ENCODE results near the gene RRM2. TPM values are rescaled to one million over a fixed set of nuclear protein-coding genes. Genes with fewer than 3 reads are reported as not detected.

Gene RRM2
- total RNA-seq, 1 experiment from 2014 or later, result 129 TPM

DNA sequence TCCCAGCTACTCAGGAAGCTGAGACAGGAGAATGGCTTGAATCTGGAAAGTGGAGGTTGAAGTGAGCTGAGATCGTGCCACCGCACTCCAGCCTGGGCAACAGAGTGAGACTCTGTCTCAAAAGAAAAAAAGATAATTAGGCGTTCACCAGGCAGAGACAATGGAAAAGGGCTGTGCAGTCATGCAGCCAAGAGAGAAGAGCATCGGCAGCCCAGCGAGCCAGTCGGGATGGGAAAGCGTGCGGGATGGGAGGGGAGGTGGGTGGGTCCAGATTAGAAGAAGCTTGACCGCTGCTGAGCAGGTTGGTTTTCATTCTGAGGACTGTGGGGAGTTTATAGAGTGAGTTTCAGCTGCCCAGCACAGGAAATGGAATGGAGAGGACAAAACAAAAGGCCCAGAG lies 27.4 kb upstream of the RRM2 start:
- Mint-ChIP-seq H3K27me3 (ENCODE audit: low read depth) (peaks cover 8% of the 10 kb centered on the region), H3K4me1 (peaks cover 31% of the 10 kb centered on the region), H3K36me3 (no peaks in the 10 kb centered on the region), H3K27ac (no peak overlapping the region), H3K9me3 (peaks cover 10% of the 10 kb centered on the region), H3K4me3 (no peak overlapping the region)
- no peak for ATAC-seq
- ChIA-PET POLR2A (interaction anchor here (0.8 kb wide), 1 partner anchor 16 kb away, joined by 3 read pairs; no protein-coding TSS in a partner anchor), CTCF (interaction anchor here (1.1 to 3.9 kb wide), 8 partner anchors 9 to 314 kb away, joined by 3 to 166 read pairs (median 9); partner anchors contain the start of gene CYS1)
- TF ChIP-seq JAZF1 (CRISPR knock-in tag; IDR thresholded peaks at IDR 0.05) (no peak), HMGA2 (CRISPR knock-in tag; IDR thresholded peaks at IDR 0.05) (no peak), SMAD4 (CRISPR knock-in tag; IDR thresholded peaks at IDR 0.05) (no peak), SOX15 (CRISPR knock-in tag; IDR thresholded peaks at IDR 0.05) (no peak), NFATC4 (CRISPR knock-in tag; IDR thresholded peaks at IDR 0.05) (no peak), ZNF396 (CRISPR knock-in tag; IDR thresholded peaks at IDR 0.05; ENCODE audit: borderline replicate concordance) (no peak), EMX1 (CRISPR knock-in tag; IDR thresholded peaks at IDR 0.05) (no peak), ZBTB21 (CRISPR knock-in tag; IDR thresholded peaks at IDR 0.05; ENCODE audit: borderline replicate concordance) (no peak), FOXJ3 (CRISPR knock-in tag; IDR thresholded peaks at IDR 0.05; ENCODE audit: borderline replicate concordance) (no peak), SP1 (CRISPR knock-in tag; conservative IDR thresholded peaks at IDR 0.05) (no peak)
- TF ChIP-seq, protein P1, sequence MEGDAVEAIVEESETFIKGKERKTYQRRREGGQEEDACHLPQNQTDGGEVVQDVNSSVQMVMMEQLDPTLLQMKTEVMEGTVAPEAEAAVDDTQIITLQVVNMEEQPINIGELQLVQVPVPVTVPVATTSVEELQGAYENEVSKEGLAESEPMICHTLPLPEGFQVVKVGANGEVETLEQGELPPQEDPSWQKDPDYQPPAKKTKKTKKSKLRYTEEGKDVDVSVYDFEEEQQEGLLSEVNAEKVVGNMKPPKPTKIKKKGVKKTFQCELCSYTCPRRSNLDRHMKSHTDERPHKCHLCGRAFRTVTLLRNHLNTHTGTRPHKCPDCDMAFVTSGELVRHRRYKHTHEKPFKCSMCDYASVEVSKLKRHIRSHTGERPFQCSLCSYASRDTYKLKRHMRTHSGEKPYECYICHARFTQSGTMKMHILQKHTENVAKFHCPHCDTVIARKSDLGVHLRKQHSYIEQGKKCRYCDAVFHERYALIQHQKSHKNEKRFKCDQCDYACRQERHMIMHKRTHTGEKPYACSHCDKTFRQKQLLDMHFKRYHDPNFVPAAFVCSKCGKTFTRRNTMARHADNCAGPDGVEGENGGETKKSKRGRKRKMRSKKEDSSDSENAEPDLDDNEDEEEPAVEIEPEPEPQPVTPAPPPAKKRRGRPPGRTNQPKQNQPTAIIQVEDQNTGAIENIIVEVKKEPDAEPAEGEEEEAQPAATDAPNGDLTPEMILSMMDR (IDR thresholded peaks at IDR 0.05), result no peak
- TF ChIP-seq, protein P2, sequence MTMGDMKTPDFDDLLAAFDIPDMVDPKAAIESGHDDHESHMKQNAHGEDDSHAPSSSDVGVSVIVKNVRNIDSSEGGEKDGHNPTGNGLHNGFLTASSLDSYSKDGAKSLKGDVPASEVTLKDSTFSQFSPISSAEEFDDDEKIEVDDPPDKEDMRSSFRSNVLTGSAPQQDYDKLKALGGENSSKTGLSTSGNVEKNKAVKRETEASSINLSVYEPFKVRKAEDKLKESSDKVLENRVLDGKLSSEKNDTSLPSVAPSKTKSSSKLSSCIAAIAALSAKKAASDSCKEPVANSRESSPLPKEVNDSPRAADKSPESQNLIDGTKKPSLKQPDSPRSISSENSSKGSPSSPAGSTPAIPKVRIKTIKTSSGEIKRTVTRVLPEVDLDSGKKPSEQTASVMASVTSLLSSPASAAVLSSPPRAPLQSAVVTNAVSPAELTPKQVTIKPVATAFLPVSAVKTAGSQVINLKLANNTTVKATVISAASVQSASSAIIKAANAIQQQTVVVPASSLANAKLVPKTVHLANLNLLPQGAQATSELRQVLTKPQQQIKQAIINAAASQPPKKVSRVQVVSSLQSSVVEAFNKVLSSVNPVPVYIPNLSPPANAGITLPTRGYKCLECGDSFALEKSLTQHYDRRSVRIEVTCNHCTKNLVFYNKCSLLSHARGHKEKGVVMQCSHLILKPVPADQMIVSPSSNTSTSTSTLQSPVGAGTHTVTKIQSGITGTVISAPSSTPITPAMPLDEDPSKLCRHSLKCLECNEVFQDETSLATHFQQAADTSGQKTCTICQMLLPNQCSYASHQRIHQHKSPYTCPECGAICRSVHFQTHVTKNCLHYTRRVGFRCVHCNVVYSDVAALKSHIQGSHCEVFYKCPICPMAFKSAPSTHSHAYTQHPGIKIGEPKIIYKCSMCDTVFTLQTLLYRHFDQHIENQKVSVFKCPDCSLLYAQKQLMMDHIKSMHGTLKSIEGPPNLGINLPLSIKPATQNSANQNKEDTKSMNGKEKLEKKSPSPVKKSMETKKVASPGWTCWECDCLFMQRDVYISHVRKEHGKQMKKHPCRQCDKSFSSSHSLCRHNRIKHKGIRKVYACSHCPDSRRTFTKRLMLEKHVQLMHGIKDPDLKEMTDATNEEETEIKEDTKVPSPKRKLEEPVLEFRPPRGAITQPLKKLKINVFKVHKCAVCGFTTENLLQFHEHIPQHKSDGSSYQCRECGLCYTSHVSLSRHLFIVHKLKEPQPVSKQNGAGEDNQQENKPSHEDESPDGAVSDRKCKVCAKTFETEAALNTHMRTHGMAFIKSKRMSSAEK (CRISPR knock-in tag; IDR thresholded peaks at IDR 0.05; ENCODE audit: borderline replicate concordance), result no peak
- TF ChIP-seq, protein P3, sequence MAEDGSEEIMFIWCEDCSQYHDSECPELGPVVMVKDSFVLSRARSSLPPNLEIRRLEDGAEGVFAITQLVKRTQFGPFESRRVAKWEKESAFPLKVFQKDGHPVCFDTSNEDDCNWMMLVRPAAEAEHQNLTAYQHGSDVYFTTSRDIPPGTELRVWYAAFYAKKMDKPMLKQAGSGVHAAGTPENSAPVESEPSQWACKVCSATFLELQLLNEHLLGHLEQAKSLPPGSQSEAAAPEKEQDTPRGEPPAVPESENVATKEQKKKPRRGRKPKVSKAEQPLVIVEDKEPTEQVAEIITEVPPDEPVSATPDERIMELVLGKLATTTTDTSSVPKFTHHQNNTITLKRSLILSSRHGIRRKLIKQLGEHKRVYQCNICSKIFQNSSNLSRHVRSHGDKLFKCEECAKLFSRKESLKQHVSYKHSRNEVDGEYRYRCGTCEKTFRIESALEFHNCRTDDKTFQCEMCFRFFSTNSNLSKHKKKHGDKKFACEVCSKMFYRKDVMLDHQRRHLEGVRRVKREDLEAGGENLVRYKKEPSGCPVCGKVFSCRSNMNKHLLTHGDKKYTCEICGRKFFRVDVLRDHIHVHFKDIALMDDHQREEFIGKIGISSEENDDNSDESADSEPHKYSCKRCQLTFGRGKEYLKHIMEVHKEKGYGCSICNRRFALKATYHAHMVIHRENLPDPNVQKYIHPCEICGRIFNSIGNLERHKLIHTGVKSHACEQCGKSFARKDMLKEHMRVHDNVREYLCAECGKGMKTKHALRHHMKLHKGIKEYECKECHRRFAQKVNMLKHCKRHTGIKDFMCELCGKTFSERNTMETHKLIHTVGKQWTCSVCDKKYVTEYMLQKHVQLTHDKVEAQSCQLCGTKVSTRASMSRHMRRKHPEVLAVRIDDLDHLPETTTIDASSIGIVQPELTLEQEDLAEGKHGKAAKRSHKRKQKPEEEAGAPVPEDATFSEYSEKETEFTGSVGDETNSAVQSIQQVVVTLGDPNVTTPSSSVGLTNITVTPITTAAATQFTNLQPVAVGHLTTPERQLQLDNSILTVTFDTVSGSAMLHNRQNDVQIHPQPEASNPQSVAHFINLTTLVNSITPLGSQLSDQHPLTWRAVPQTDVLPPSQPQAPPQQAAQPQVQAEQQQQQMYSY (CRISPR knock-in tag; IDR thresholded peaks at IDR 0.05), result no peak
- TF ChIP-seq, protein P4, sequence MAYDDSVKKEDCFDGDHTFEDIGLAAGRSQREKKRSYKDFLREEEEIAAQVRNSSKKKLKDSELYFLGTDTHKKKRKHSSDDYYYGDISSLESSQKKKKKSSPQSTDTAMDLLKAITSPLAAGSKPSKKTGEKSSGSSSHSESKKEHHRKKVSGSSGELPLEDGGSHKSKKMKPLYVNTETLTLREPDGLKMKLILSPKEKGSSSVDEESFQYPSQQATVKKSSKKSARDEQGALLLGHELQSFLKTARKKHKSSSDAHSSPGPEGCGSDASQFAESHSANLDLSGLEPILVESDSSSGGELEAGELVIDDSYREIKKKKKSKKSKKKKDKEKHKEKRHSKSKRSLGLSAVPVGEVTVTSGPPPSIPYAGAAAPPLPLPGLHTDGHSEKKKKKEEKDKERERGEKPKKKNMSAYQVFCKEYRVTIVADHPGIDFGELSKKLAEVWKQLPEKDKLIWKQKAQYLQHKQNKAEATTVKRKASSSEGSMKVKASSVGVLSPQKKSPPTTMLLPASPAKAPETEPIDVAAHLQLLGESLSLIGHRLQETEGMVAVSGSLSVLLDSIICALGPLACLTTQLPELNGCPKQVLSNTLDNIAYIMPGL (CRISPR knock-in tag; IDR thresholded peaks at IDR 0.05), result no peak
- TF ChIP-seq, protein P5, sequence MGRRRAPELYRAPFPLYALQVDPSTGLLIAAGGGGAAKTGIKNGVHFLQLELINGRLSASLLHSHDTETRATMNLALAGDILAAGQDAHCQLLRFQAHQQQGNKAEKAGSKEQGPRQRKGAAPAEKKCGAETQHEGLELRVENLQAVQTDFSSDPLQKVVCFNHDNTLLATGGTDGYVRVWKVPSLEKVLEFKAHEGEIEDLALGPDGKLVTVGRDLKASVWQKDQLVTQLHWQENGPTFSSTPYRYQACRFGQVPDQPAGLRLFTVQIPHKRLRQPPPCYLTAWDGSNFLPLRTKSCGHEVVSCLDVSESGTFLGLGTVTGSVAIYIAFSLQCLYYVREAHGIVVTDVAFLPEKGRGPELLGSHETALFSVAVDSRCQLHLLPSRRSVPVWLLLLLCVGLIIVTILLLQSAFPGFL (CRISPR knock-in tag; IDR thresholded peaks at IDR 0.05; ENCODE audit: borderline replicate concordance), result no peak
- TF ChIP-seq, protein P6, sequence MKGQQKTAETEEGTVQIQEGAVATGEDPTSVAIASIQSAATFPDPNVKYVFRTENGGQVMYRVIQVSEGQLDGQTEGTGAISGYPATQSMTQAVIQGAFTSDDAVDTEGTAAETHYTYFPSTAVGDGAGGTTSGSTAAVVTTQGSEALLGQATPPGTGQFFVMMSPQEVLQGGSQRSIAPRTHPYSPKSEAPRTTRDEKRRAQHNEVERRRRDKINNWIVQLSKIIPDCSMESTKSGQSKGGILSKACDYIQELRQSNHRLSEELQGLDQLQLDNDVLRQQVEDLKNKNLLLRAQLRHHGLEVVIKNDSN (CRISPR knock-in tag; IDR thresholded peaks at IDR 0.05), result no peak
- DNase-seq (ENCODE audit: low spot score), result no peak

Measured in WTC11 (cell line).